Tibial nerve (tissue), 4 donors: ENCODE results near the gene UQCRQ. TPM values are rescaled to one million over a fixed set of nuclear protein-coding genes. Genes with fewer than 3 reads are reported as not detected.
A peak's percentile ranks its signal among the peaks of the same experiment; 100 is the strongest.

Experiments
- DNase-seq, 2 donors: peaks; one replicate each; pipeline ENCODE4 v3.0.0-alpha.2; 2019; ENCODE audit warnings: low spot score in 2 of 2
- H3K27ac ChIP-seq, 4 donors: fragments of 200-600 bp; sonication (generic) in 3 of 4; one replicate each; pipeline ENCODE4 v1.5.1; 2017 to 2019; ENCODE audit warnings: mild to moderate bottlenecking in 1 of 4
- H3K27me3 ChIP-seq, 2 donors: fragments of 200-600 bp; sonication (generic) in 1 of 2; one replicate each; pipeline versions ENCODE4 v1.5.1 to v1.6.0; 2017 to 2019
- H3K36me3 ChIP-seq, 3 donors: fragments of 200-600 bp; sonication (generic); one replicate each; pipeline ENCODE4 v1.5.1; 2018 to 2019
- H3K4me1 ChIP-seq, 4 donors: fragments of 200-600 bp; sonication (generic) in 3 of 4; one replicate each; pipeline ENCODE4 v1.5.1; 2017 to 2019
- H3K4me3 ChIP-seq, 4 donors: fragments of 200-600 bp; sonication (generic) in 3 of 4; one replicate each; pipeline ENCODE4 v1.5.1; 2017 to 2019; ENCODE audit warnings: mild to moderate bottlenecking in 1 of 4, moderate library complexity in 1 of 4
- H3K9me3 ChIP-seq, 4 donors: fragments of 200-600 bp; sonication (generic) in 3 of 4; one replicate each; pipeline ENCODE4 v1.5.1; 2017 to 2019
- EP300 ChIP-seq, 2 donors: sonication (generic); formaldehyde crosslinking; IDR thresholded peaks; one replicate each; pipeline ENCODE4 v1.6.1; 2017; ENCODE audit warnings: antibody characterized with exemption in 2 of 2, mild to moderate bottlenecking in 1 of 2
- POLR2A ChIP-seq, 2 donors: fragments of 450-650 bp; IDR thresholded peaks; one replicate each; pipeline ENCODE4 v1.6.1; 2017; ENCODE audit warnings: antibody characterized with exemption in 2 of 2, mild to moderate bottlenecking in 2 of 2, moderate library complexity in 2 of 2
- whole genome bisulfite sequencing, 2 donors: methylation state at CpG; one replicate each; pipeline ENCODE4 v1.1.5; 2018; 5-methylcytosine and 5-hydroxymethylcytosine counted together
- total RNA-seq, 4 donors: library from RNA; depleted of rRNA; stranded (reverse); fragments of >200 nt; gene quantifications; one replicate each; pipeline ENCODE4 v1.1.0, GENCODE V29; 2016
- TF ChIP-seq, protein P1 (sequence below), 5 experiments: fragments of 200-600 bp in 3 of 5; fragments of 450-650 bp in 2 of 5; sonication (generic) in 3 of 5; IDR thresholded peaks; one replicate each; pipeline ENCODE4 v1.5.1; 2016 to 2019; ENCODE audit warnings: antibody characterized with exemption in 5 of 5, mild to moderate bottlenecking in 3 of 5, moderate library complexity in 2 of 5

UQCRQ gene
- total RNA-seq, 4 donors from 2014 or later, result 69.8 to 143 (median 118) TPM

- H3K27ac ChIP-seq, result peak within 1 kb of the TSS in 1 of 4 donors; percentile 17
- TF ChIP-seq POLR2A (IDR thresholded peaks at IDR 0.05) (no peak), EP300 (IDR thresholded peaks at IDR 0.05) (no peak)
- TF ChIP-seq, protein P1, sequence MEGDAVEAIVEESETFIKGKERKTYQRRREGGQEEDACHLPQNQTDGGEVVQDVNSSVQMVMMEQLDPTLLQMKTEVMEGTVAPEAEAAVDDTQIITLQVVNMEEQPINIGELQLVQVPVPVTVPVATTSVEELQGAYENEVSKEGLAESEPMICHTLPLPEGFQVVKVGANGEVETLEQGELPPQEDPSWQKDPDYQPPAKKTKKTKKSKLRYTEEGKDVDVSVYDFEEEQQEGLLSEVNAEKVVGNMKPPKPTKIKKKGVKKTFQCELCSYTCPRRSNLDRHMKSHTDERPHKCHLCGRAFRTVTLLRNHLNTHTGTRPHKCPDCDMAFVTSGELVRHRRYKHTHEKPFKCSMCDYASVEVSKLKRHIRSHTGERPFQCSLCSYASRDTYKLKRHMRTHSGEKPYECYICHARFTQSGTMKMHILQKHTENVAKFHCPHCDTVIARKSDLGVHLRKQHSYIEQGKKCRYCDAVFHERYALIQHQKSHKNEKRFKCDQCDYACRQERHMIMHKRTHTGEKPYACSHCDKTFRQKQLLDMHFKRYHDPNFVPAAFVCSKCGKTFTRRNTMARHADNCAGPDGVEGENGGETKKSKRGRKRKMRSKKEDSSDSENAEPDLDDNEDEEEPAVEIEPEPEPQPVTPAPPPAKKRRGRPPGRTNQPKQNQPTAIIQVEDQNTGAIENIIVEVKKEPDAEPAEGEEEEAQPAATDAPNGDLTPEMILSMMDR (IDR thresholded peaks at IDR 0.05), result no peak
- no peaks in the 10 kb centered on the region for H3K27me3 ChIP-seq
- H3K4me1 ChIP-seq, result peaks cover 0 to 3% (median 0%) of the 10 kb centered on the region in 4 donors
- H3K9me3 ChIP-seq, result no peaks in the 10 kb centered on the region
- no peak within 1 kb of the TSS for H3K4me3 ChIP-seq
- H3K36me3 ChIP-seq, result peaks cover 0 to 58% (median 0%) of the 10 kb centered on the region in 3 donors
- no peak for DNase-seq
- whole genome bisulfite sequencing, 2 donors, result 69 to 74% methylated on average over 6 of the region's 6 CpGs
Observed at GRCh38 chr5:132873119-132873929, 6.9 kb downstream of the UQCRQ start, which contains the start of gene LEAP2. TSS of gene LEAP2 (plus strand) at chr5:132873668. CDS start at chr5:132873695, 27 bp downstream.

GRCh38 chr5:132873930-132874271 is 7.5 kb downstream of the UQCRQ start:
- DNase-seq, result no peak
- Histone ChIP-seq H3K4me3 (no peak overlapping the region), H3K4me1 (no peaks in the 10 kb centered on the region), H3K9me3 (no peaks in the 10 kb centered on the region), H3K36me3 (peaks cover 0 to 56% (median 0%) of the 10 kb centered on the region in 3 donors), H3K27ac (peak overlapping the region in 1 of 4 donors; percentile 17), H3K27me3 (no peaks in the 10 kb centered on the region)
- WGBS, 2 donors, result 90 to 98% methylated on average over 3 of the region's 3 CpGs
- TF ChIP-seq EP300 (IDR thresholded peaks at IDR 0.05) (no peak), POLR2A (IDR thresholded peaks at IDR 0.05) (no peak)
- TF ChIP-seq, protein P1 (IDR thresholded peaks at IDR 0.05), result no peak

DNA sequence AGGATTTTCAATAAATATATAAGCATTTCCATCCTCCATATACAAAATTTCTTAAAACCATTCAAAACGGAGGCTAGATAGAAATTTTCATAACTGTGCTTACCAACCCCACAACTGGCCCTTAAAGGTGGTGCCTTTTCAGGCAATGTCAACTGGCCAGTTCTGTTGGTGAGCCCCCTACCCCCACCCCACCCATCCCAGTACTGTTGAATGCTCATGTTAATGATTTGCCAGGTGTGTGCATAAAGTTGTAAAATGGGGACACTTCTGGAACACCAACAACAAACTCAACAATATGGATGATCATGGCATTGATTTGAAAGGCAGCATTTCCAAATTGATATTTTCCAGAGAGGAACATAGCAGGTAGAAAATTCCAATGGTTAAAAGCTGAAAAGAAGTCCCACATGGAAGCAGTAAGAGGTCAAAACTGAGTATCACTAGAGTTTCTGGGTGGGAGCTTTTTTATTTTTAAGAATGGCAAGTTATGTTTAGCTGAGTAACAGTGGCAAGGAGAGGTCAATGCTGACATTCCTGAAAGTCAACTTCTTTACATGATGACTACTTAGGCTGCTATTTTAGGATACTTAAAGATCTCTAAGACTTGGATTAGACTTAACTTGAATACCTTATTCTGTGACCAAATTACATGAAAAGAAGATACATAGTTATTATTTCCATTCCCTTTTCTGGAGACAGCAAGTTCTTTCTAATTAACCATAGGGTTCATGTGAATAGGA is 9.7 kb downstream of the UQCRQ start:
- Histone ChIP-seq H3K4me1 (no peaks in the 10 kb centered on the region), H3K27ac (no peak overlapping the region), H3K27me3 (no peaks in the 10 kb centered on the region), H3K9me3 (no peaks in the 10 kb centered on the region), H3K4me3 (no peak overlapping the region), H3K36me3 (peaks cover 2 to 52% (median 6%) of the 10 kb centered on the region in 3 donors)
- 71 to 80% methylated on average over 1 of the region's 1 CpG for WGBS, 2 donors
- DNase-seq, result no peak
- TF ChIP-seq, protein P1 (IDR thresholded peaks at IDR 0.05), result no peak
- TF ChIP-seq EP300 (IDR thresholded peaks at IDR 0.05) (no peak), POLR2A (IDR thresholded peaks at IDR 0.05) (no peak)

DNA sequence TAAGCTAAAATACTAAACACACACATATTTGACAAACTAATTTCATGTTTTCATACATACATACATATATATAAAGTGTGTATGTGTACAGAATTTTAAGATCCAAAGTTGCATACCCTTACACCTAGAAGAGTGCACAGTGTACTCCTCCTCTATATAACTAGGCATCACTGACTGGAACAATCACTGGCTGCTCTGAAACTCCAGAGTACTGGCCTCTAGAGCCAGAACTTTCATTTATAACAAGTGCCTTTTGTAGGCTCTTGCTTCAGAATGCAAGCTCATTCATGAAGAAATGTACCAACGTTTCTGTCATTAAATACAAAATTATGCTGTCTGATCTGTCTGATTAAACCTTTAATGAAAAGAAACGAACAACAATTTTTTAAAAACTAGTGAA is 11.0 kb downstream of the UQCRQ start:
- no peak overlapping the region for H3K27ac ChIP-seq
- no peak overlapping the region for H3K4me3 ChIP-seq
- no peaks in the 10 kb centered on the region for H3K9me3 ChIP-seq
- H3K27me3 ChIP-seq, result no peaks in the 10 kb centered on the region
- no peaks in the 10 kb centered on the region for H3K4me1 ChIP-seq
- H3K36me3 ChIP-seq, result peaks cover 2 to 57% (median 6%) of the 10 kb centered on the region in 3 donors
- 53 to 61% methylated on average over 2 of the region's 2 CpGs for WGBS, 2 donors
- DNase-seq, result no peak
- TF ChIP-seq, protein P1 (IDR thresholded peaks at IDR 0.05), result no peak
- TF ChIP-seq EP300 (IDR thresholded peaks at IDR 0.05), result no peak
- TF ChIP-seq POLR2A (IDR thresholded peaks at IDR 0.05), result no peak

- peaks cover 2 to 57% (median 6%) of the 10 kb centered on the region in 3 donors for H3K36me3 ChIP-seq
- no peaks in the 10 kb centered on the region for H3K27me3 ChIP-seq
- no peak for DNase-seq
- 62 to 63% methylated on average over 3 of the region's 3 CpGs for WGBS, 2 donors
- peaks cover 0 to 1% (median 0%) of the 10 kb centered on the region in 4 donors for H3K4me1 ChIP-seq
- H3K27ac ChIP-seq, result no peak overlapping the region
- no peak for TF ChIP-seq POLR2A (IDR thresholded peaks at IDR 0.05)
- no peak for TF ChIP-seq EP300 (IDR thresholded peaks at IDR 0.05)
- TF ChIP-seq, protein P1 (IDR thresholded peaks at IDR 0.05), result no peak
- H3K9me3 ChIP-seq, result no peaks in the 10 kb centered on the region
- H3K4me3 ChIP-seq, result no peak overlapping the region
Observed at GRCh38 chr5:132877938-132878337, 11.5 kb downstream of the UQCRQ start.
